Activated naive CD8-positive, alpha-beta T cell treated with anti-CD3 and anti-CD28 coated beads for 36 hours (primary cell): ENCODE measurements around the gene RTCB. TPM values are rescaled to one million over a fixed set of nuclear protein-coding genes. Genes with fewer than 3 reads are reported as not detected.
"Not testable (repeated sequence)": the region's sequence is repeated elsewhere in the genome, so short reads cannot be mapped to it uniquely, and the experiment has no call there.

ENCODE experiments used
- DNase-seq: peaks from one replicate; pipeline ENCODE4 v3.0.0; 2021
- H3K27ac Mint-ChIP-seq: one replicate; pipeline ENCODE4 v1.8.0; 2022; ENCODE audit warnings: mild to moderate bottlenecking, moderate library complexity, mixed read lengths
- H3K27me3 Mint-ChIP-seq: one replicate; pipeline ENCODE4 v1.8.0; 2022; ENCODE audit warnings: mild to moderate bottlenecking, mixed read lengths
- H3K36me3 Mint-ChIP-seq: one replicate; pipeline ENCODE4 v1.8.0; 2021; ENCODE audit warnings: mild to moderate bottlenecking, mixed read lengths
- H3K4me1 Mint-ChIP-seq: one replicate; pipeline ENCODE4 v1.8.0; 2021; ENCODE audit warnings: mixed read lengths
- H3K4me3 Mint-ChIP-seq: one replicate; pipeline ENCODE4 v1.8.0; 2022; ENCODE audit warnings: mild to moderate bottlenecking, moderate library complexity, mixed read lengths
- H3K9me3 Mint-ChIP-seq: one replicate; pipeline ENCODE4 v1.8.0; 2022; ENCODE audit warnings: mixed read lengths
- total RNA-seq, 2 experiments: library from RNA; stranded (reverse); gene quantifications; one replicate each; pipeline ENCODE4 v1.2.3, GENCODE V29; 2021

The RTCB gene
- total RNA-seq, 2 experiments from 2014 or later = 102 to 105 TPM

GRCh38 chr22:32360096-32360495 lies 52.0 kb downstream of the RTCB start:
- H3K9me3 Mint-ChIP-seq, H3K27ac Mint-ChIP-seq: not testable (repeated sequence)

GRCh38 chr22:32357567-32357966 lies 54.5 kb downstream of the RTCB start, which contains the start of gene RFPL3:
Gene RFPL3, plus strand, starts transcription at chr22:32357867. Its CDS starts 205 bp downstream, at chr22:32358072.
- not testable (repeated sequence) for DNase-seq, H3K36me3 Mint-ChIP-seq, H3K4me1 Mint-ChIP-seq, H3K9me3 Mint-ChIP-seq, H3K27ac Mint-ChIP-seq, H3K4me3 Mint-ChIP-seq, H3K27me3 Mint-ChIP-seq

More at GRCh38 chr22:32360096-32360495, 52.0 kb downstream of the RTCB start:
- H3K27me3 Mint-ChIP-seq, H3K4me1 Mint-ChIP-seq, H3K4me3 Mint-ChIP-seq, DNase-seq, H3K36me3 Mint-ChIP-seq: not testable (repeated sequence)

GRCh38 chr22:32355760-32356159 lies 56.3 kb downstream of the RTCB start:
- no peak overlapping the region for H3K4me3 Mint-ChIP-seq
- no peak for DNase-seq
- H3K9me3 Mint-ChIP-seq = peaks cover 1% of the 10 kb centered on the region
- no peaks in the 10 kb centered on the region for H3K27me3 Mint-ChIP-seq
- H3K36me3 Mint-ChIP-seq = no peaks in the 10 kb centered on the region
- no peak overlapping the region for H3K27ac Mint-ChIP-seq
- H3K4me1 Mint-ChIP-seq = peaks cover 3% of the 10 kb centered on the region

- H3K27ac Mint-ChIP-seq = no peak overlapping the region
Measured at GRCh38 chr22:32354360-32355351, 57.4 kb downstream of the RTCB start.

GRCh38 chr22:32353840-32354239 lies 58.2 kb downstream of the RTCB start:
- Mint-ChIP-seq H3K27ac (no peak overlapping the region), H3K27me3 (no peaks in the 10 kb centered on the region), H3K4me3 (no peak overlapping the region), H3K9me3 (peaks cover 1% of the 10 kb centered on the region), H3K4me1 (peaks cover 3% of the 10 kb centered on the region), H3K36me3 (no peaks in the 10 kb centered on the region)
- DNase-seq = no peak

More at GRCh38 chr22:32354360-32355351, 57.4 kb downstream of the RTCB start:
- Mint-ChIP-seq H3K4me3 (no peak overlapping the region), H3K9me3 (peaks cover 1% of the 10 kb centered on the region), H3K36me3 (no peaks in the 10 kb centered on the region), H3K27me3 (no peaks in the 10 kb centered on the region), H3K4me1 (peaks cover 3% of the 10 kb centered on the region)
- DNase-seq = no peak

- H3K4me3 Mint-ChIP-seq = no peak overlapping the region
- no peak for DNase-seq
- H3K27me3 Mint-ChIP-seq = no peaks in the 10 kb centered on the region
- H3K36me3 Mint-ChIP-seq = no peaks in the 10 kb centered on the region
- no peak overlapping the region for H3K27ac Mint-ChIP-seq
- peaks cover 3% of the 10 kb centered on the region for H3K4me1 Mint-ChIP-seq
- peaks cover 1% of the 10 kb centered on the region for H3K9me3 Mint-ChIP-seq
Measured at GRCh38 chr22:32353292-32353691, 58.8 kb downstream of the RTCB start.

GRCh38 chr22:32352681-32353080 lies 59.4 kb downstream of the RTCB start:
- Mint-ChIP-seq H3K4me1 (peaks cover 3% of the 10 kb centered on the region), H3K27me3 (no peaks in the 10 kb centered on the region), H3K4me3 (no peak overlapping the region), H3K36me3 (no peaks in the 10 kb centered on the region), H3K27ac (no peak overlapping the region), H3K9me3 (peaks cover 1% of the 10 kb centered on the region)
- no peak for DNase-seq

GRCh38 chr22:32351875-32352274 lies 60.2 kb downstream of the RTCB start:
- DNase-seq, H3K4me1 Mint-ChIP-seq, H3K9me3 Mint-ChIP-seq, H3K27me3 Mint-ChIP-seq, H3K36me3 Mint-ChIP-seq, H3K27ac Mint-ChIP-seq, H3K4me3 Mint-ChIP-seq: not testable (repeated sequence)

GRCh38 chr22:32348031-32348611 lies 63.9 kb downstream of the RTCB start:
- Mint-ChIP-seq H3K36me3 (no peaks in the 10 kb centered on the region), H3K4me3 (no peak overlapping the region), H3K27me3 (peaks cover 22% of the 10 kb centered on the region), H3K9me3 (peaks cover 3% of the 10 kb centered on the region), H3K4me1 (peaks cover 9% of the 10 kb centered on the region), H3K27ac (no peak overlapping the region)
- DNase-seq = no peak

GRCh38 chr22:32343941-32344340 lies 68.1 kb downstream of the RTCB start:
- peaks cover 13% of the 10 kb centered on the region for H3K4me1 Mint-ChIP-seq
- H3K36me3 Mint-ChIP-seq = no peaks in the 10 kb centered on the region
- DNase-seq = no peak
- H3K4me3 Mint-ChIP-seq = no peak overlapping the region
- peaks cover 47% of the 10 kb centered on the region for H3K27me3 Mint-ChIP-seq
- peaks cover 2% of the 10 kb centered on the region for H3K9me3 Mint-ChIP-seq
- no peak overlapping the region for H3K27ac Mint-ChIP-seq

GRCh38 chr22:32342977-32343376 lies 69.1 kb downstream of the RTCB start:
- peaks cover 2% of the 10 kb centered on the region for H3K9me3 Mint-ChIP-seq
- DNase-seq = no peak
- H3K27ac Mint-ChIP-seq = no peak overlapping the region
- no peaks in the 10 kb centered on the region for H3K36me3 Mint-ChIP-seq
- no peak overlapping the region for H3K4me3 Mint-ChIP-seq
- peaks cover 13% of the 10 kb centered on the region for H3K4me1 Mint-ChIP-seq
- peaks cover 54% of the 10 kb centered on the region for H3K27me3 Mint-ChIP-seq

GRCh38 chr22:32341122-32341740 lies 70.8 kb downstream of the RTCB start:
- Mint-ChIP-seq H3K27ac (no peak overlapping the region), H3K4me1 (peaks cover 13% of the 10 kb centered on the region), H3K9me3 (no peaks in the 10 kb centered on the region), H3K36me3 (no peaks in the 10 kb centered on the region), H3K27me3 (peaks cover 56% of the 10 kb centered on the region), H3K4me3 (no peak overlapping the region)
- DNase-seq = no peak

- no peaks in the 10 kb centered on the region for H3K9me3 Mint-ChIP-seq
- no peak overlapping the region for H3K4me3 Mint-ChIP-seq
- peaks cover 13% of the 10 kb centered on the region for H3K4me1 Mint-ChIP-seq
- no peaks in the 10 kb centered on the region for H3K36me3 Mint-ChIP-seq
- peaks cover 48% of the 10 kb centered on the region for H3K27me3 Mint-ChIP-seq
- DNase-seq = no peak
- no peak overlapping the region for H3K27ac Mint-ChIP-seq
Measured at GRCh38 chr22:32340411-32340810, 71.6 kb downstream of the RTCB start.

- Mint-ChIP-seq H3K4me3 (no peak overlapping the region), H3K4me1 (peaks cover 13% of the 10 kb centered on the region), H3K27me3 (peaks cover 43% of the 10 kb centered on the region), H3K36me3 (no peaks in the 10 kb centered on the region), H3K9me3 (no peaks in the 10 kb centered on the region), H3K27ac (no peak overlapping the region)
- no peak for DNase-seq
Measured at GRCh38 chr22:32339190-32340012, 72.6 kb downstream of the RTCB start.
